Panc1 (cell line): ENCODE results near the gene MYO3B. TPM values are rescaled to one million over a fixed set of nuclear protein-coding genes. Genes with fewer than 3 reads are reported as not detected.

ENCODE experiments used
- ATAC-seq: fragments of 200-7000 bp; cut with Tn5 transposase; 2 replicates; pipeline ENCODE4 v1.9.1; 2020; ENCODE audit warnings: mild to moderate bottlenecking, moderate library complexity
- BruUV-seq: library from RNA; stranded (reverse); fragments of 400-500 nt; replicated peaks from 2 replicates; lab custom pipeline; 2021; lab: Mats Ljungman, UMichigan
- CTCF ChIA-PET: fragments of 300-600 bp; sonication (Branson Sonifier 250); formaldehyde crosslinking; loops from one replicate; lab custom pipeline; 2022; ENCODE audit warnings: antibody characterized with exemption; lab: Charles Lee
- POLR2A ChIA-PET: fragments of 300-600 bp; sonication (Branson Sonifier 250); formaldehyde crosslinking; loops from one replicate; lab custom pipeline; 2022; ENCODE audit warnings: antibody characterized with exemption; lab: Charles Lee
- DNase-seq: peaks from one replicate; pipeline ENCODE4 v3.0.0-alpha.2; 2010; ENCODE audit warnings: low read depth, low spot score
- H3K27ac ChIP-seq: 2 replicates; pipeline ENCODE4 v1.5.1; 2011; ENCODE audit warnings: mild to moderate bottlenecking, low read length, inconsistent platforms
- H3K27me3 ChIP-seq: fragments of 200-500 bp; sonication (Bioruptor generic); 2 replicates; pipeline ENCODE4 v1.6.0; 2014; ENCODE audit warnings: low read length, inconsistent platforms; ENCODE audit not compliant: control insufficient read depth, insufficient read depth
- H3K36me3 ChIP-seq: fragments of 200-500 bp; sonication (Bioruptor generic); 2 replicates; pipeline ENCODE4 v1.5.1; 2014; ENCODE audit warnings: inconsistent platforms, mild to moderate bottlenecking, low read length, moderate library complexity; ENCODE audit not compliant: control insufficient read depth, insufficient read depth
- H3K4me1 ChIP-seq: 2 replicates; pipeline ENCODE4 v1.5.1; 2011; ENCODE audit warnings: inconsistent platforms, mild to moderate bottlenecking, low read length, moderate library complexity; ENCODE audit not compliant: control insufficient read depth, insufficient read depth
- H3K4me3 ChIP-seq, 2 experiments: 2 replicates each; pipeline ENCODE4 v1.5.1; 2011 to 2012; ENCODE audit warnings: low read depth in 2 of 2, low read length in 2 of 2, mild to moderate bottlenecking in 2 of 2, inconsistent platforms in 1 of 2, moderate library complexity in 1 of 2
- H3K9me3 ChIP-seq: fragments of 200-500 bp; sonication (Bioruptor generic); 2 replicates; pipeline ENCODE4 v1.5.1; 2014; ENCODE audit warnings: low read depth, mild to moderate bottlenecking, inconsistent platforms, low read length, moderate library complexity; ENCODE audit not compliant: control insufficient read depth, insufficient read depth
- POLR2AphosphoS5 ChIP-seq: IDR thresholded peaks from 2 replicates; pipeline ENCODE4 v1.6.1; 2012; ENCODE audit warnings: mild to moderate bottlenecking, low read depth, low read length, moderate library complexity
- SIN3A ChIP-seq: IDR thresholded peaks from 2 replicates; pipeline ENCODE4 v1.6.1; 2012; ENCODE audit warnings: low read depth, mild to moderate bottlenecking, low read length, moderate library complexity, borderline replicate concordance; ENCODE audit not compliant: insufficient read depth
- TCF7L2 ChIP-seq: IDR thresholded peaks from 2 replicates; pipeline ENCODE4 v1.6.1; 2011; ENCODE audit warnings: mild to moderate bottlenecking, low read depth, low read length, inconsistent platforms
- in situ Hi-C: cut with HindIII; loops from 2 replicates; pipeline ENCODE4 v1.10.0; 2016; ENCODE audit warnings: low sequenced_read_pairs, low pct_unique_long_range_greater_than_20kb
- intact Hi-C: fragments of 100-400 bp; cut with micrococcal nuclease; formaldehyde crosslinking; loops from one replicate; pipeline ENCODE4 v1.10.0; 2022; ENCODE audit not compliant: unreplicated experiment
- total RNA-seq: library from RNA; stranded (reverse); gene quantifications from one replicate; pipeline ENCODE4 v1.2.1, GENCODE V29; 2021; ENCODE audit not compliant: unreplicated experiment
- TF ChIP-seq, protein P1 (sequence below), 2 experiments: IDR thresholded peaks; 2 replicates each; pipeline ENCODE4 v1.6.1; 2011 to 2012; ENCODE audit warnings: low read depth in 2 of 2, control low read depth in 1 of 2, low read length in 1 of 2, mild to moderate bottlenecking in 1 of 2, moderate library complexity in 1 of 2; ENCODE audit not compliant: insufficient read depth in 1 of 2
- TF ChIP-seq, protein P2 (sequence below): fragments of 450-650 bp; IDR thresholded peaks from 2 replicates; pipeline ENCODE4 v1.5.1; 2017; ENCODE audit warnings: mild to moderate bottlenecking

Gene MYO3B
- total RNA-seq, 1 experiment from 2014 or later = 0.05 TPM

DNA sequence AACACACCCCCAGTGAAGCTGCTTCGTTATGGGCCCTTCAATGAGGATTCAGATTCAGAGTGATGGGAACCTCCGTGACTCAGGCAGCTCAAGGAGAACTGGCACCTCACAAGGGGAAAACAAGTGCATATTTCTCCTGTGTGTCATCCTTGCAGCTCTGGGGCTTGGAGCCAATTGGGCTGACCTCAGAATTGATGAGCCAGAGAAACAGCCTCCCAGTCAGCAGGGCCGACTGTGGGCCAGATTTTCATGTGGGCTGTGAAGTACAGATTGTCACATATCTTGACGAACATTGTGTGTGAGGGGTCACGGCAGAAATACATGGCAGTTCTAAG, 347.6 kb downstream of the MYO3B start:
- peak; percentile 15 for DNase-seq
- ChIA-PET POLR2A (interaction anchor here (0.5 kb wide), 1 partner anchor 109 kb away, joined by 5 read pairs; no protein-coding TSS in a partner anchor), CTCF (no interaction called here)
- H3K4me3 ChIP-seq = no peak overlapping the region
- peak; percentile 88 for ATAC-seq
- H3K27me3 ChIP-seq = peaks cover 5% of the 10 kb centered on the region; the same call in 1 of the 2 replicates
- no peaks in the 10 kb centered on the region for H3K36me3 ChIP-seq
- H3K4me1 ChIP-seq = peaks cover 3% of the 10 kb centered on the region
- in situ Hi-C loops (no loop called here), intact Hi-C loops (no loop called here)
- TF ChIP-seq TCF7L2 (no peak), SIN3A (no peak), POLR2AphosphoS5 (no peak)
- TF ChIP-seq, protein P1, sequence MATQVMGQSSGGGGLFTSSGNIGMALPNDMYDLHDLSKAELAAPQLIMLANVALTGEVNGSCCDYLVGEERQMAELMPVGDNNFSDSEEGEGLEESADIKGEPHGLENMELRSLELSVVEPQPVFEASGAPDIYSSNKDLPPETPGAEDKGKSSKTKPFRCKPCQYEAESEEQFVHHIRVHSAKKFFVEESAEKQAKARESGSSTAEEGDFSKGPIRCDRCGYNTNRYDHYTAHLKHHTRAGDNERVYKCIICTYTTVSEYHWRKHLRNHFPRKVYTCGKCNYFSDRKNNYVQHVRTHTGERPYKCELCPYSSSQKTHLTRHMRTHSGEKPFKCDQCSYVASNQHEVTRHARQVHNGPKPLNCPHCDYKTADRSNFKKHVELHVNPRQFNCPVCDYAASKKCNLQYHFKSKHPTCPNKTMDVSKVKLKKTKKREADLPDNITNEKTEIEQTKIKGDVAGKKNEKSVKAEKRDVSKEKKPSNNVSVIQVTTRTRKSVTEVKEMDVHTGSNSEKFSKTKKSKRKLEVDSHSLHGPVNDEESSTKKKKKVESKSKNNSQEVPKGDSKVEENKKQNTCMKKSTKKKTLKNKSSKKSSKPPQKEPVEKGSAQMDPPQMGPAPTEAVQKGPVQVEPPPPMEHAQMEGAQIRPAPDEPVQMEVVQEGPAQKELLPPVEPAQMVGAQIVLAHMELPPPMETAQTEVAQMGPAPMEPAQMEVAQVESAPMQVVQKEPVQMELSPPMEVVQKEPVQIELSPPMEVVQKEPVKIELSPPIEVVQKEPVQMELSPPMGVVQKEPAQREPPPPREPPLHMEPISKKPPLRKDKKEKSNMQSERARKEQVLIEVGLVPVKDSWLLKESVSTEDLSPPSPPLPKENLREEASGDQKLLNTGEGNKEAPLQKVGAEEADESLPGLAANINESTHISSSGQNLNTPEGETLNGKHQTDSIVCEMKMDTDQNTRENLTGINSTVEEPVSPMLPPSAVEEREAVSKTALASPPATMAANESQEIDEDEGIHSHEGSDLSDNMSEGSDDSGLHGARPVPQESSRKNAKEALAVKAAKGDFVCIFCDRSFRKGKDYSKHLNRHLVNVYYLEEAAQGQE (IDR thresholded peaks at IDR 0.05; ENCODE audit: insufficient read depth in 1 of 2, low read depth in 2 of 2, low read length in 1 of 2) = no peak
- TF ChIP-seq, protein P2, sequence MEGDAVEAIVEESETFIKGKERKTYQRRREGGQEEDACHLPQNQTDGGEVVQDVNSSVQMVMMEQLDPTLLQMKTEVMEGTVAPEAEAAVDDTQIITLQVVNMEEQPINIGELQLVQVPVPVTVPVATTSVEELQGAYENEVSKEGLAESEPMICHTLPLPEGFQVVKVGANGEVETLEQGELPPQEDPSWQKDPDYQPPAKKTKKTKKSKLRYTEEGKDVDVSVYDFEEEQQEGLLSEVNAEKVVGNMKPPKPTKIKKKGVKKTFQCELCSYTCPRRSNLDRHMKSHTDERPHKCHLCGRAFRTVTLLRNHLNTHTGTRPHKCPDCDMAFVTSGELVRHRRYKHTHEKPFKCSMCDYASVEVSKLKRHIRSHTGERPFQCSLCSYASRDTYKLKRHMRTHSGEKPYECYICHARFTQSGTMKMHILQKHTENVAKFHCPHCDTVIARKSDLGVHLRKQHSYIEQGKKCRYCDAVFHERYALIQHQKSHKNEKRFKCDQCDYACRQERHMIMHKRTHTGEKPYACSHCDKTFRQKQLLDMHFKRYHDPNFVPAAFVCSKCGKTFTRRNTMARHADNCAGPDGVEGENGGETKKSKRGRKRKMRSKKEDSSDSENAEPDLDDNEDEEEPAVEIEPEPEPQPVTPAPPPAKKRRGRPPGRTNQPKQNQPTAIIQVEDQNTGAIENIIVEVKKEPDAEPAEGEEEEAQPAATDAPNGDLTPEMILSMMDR = no peak
- H3K9me3 ChIP-seq = no peaks in the 10 kb centered on the region
- no peak overlapping the region for H3K27ac ChIP-seq
- BruUV-seq = no TSS peak

DNA sequence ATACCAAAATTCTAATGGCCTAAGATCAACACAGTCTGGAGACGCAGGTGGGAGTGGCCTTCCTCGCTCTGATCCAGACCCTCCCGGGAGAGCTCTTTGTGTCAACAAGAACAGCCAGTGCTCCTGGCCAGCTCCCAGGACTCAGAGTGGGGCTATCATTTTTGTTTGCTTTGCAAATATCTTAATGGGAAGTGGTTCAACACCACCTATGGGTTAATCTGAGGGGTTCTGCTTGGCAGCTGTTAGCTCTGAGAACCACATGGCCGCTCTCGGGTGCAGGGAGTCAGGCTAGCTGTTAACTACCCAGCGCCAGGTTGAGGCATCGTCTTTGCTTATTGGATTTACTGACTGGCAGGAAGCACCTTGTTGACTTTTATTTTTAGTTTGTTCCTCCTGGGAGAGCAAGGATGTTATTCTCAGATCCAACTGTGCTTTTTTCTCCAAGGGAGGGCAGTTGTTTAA, 352.4 kb downstream of the MYO3B start:
- intact Hi-C loops = no loop called here
- no TSS peak for BruUV-seq
- TF ChIP-seq, protein P1 (IDR thresholded peaks at IDR 0.05; ENCODE audit: insufficient read depth in 1 of 2, low read depth in 2 of 2, low read length in 1 of 2) = no peak
- no peak for TF ChIP-seq SIN3A
- no peak for TF ChIP-seq POLR2AphosphoS5
- ATAC-seq (peak; percentile 48; the same call in 1 of the 2 replicates), DNase-seq (no peak)
- peaks cover 8% of the 10 kb centered on the region; the same call in 1 of the 2 replicates for H3K27me3 ChIP-seq
- H3K4me1 ChIP-seq = peaks cover 3% of the 10 kb centered on the region
- in situ Hi-C loops = no loop called here
- H3K27ac ChIP-seq = no peak overlapping the region
- no peaks in the 10 kb centered on the region for H3K9me3 ChIP-seq
- POLR2A ChIA-PET = interaction anchor here (0.6 to 0.9 kb wide), 2 partner anchors 11 to 131 kb away, joined by 3 to 11 read pairs; no protein-coding TSS in a partner anchor
- CTCF ChIA-PET = no interaction called here
- H3K4me3 ChIP-seq = no peak overlapping the region
- no peaks in the 10 kb centered on the region for H3K36me3 ChIP-seq
